Neural progenitor cell (in vitro differentiated cells): Measurements from ENCODE around the gene AGPAT1.

Experiments used
- EZH2 ChIP-seq: fragments of 200-600 bp; sonication (generic); IDR thresholded peaks from 2 replicates; pipeline ENCODE4 v1.6.1; 2017; ENCODE audit warnings: antibody characterized with exemption, mild to moderate bottlenecking, moderate library complexity
- TF ChIP-seq, protein P1 (sequence below): fragments of 200-600 bp; sonication (generic); IDR thresholded peaks from 2 replicates; pipeline ENCODE4 v1.5.1; 2017; ENCODE audit warnings: antibody characterized with exemption, mild to moderate bottlenecking

GRCh38 chr6:32127409-32127716 is 48.5 kb downstream of the AGPAT1 start:
- TF ChIP-seq, protein P1, sequence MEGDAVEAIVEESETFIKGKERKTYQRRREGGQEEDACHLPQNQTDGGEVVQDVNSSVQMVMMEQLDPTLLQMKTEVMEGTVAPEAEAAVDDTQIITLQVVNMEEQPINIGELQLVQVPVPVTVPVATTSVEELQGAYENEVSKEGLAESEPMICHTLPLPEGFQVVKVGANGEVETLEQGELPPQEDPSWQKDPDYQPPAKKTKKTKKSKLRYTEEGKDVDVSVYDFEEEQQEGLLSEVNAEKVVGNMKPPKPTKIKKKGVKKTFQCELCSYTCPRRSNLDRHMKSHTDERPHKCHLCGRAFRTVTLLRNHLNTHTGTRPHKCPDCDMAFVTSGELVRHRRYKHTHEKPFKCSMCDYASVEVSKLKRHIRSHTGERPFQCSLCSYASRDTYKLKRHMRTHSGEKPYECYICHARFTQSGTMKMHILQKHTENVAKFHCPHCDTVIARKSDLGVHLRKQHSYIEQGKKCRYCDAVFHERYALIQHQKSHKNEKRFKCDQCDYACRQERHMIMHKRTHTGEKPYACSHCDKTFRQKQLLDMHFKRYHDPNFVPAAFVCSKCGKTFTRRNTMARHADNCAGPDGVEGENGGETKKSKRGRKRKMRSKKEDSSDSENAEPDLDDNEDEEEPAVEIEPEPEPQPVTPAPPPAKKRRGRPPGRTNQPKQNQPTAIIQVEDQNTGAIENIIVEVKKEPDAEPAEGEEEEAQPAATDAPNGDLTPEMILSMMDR, result no peak
- TF ChIP-seq EZH2, result no peak
